H1 (cell line): ENCODE measurements around the gene TBC1D2B. TPM values are rescaled to one million over a fixed set of nuclear protein-coding genes. Genes with fewer than 3 reads are reported as not detected.

Source experiments
- BRCA1 ChIP-seq: IDR thresholded peaks from 2 replicates; pipeline ENCODE4 v1.6.1; 2012; ENCODE audit warnings: low read depth, low read length, improper control_type of control experiment
- MAFK ChIP-seq: IDR thresholded peaks from 2 replicates; pipeline ENCODE4 v1.6.1; 2012; ENCODE audit warnings: low read depth, mild to moderate bottlenecking, improper control_type of control experiment, low read length
- SAP30 ChIP-seq: fragments of 300-600 bp; sonication (generic); IDR thresholded peaks from 2 replicates; pipeline ENCODE4 v1.7.1; 2012; ENCODE audit warnings: low read length, moderate library complexity, mild to moderate bottlenecking, inconsistent platforms; ENCODE audit not compliant: insufficient read depth, insufficient replicate concordance
- TAF7 ChIP-seq: optimal IDR thresholded peaks from 2 replicates; pipeline ENCODE3; 2011; ENCODE audit warnings: low read depth, mild to moderate bottlenecking, inconsistent platforms, low read length, moderate library complexity, borderline replicate concordance
- USF2 ChIP-seq: IDR thresholded peaks from 2 replicates; pipeline ENCODE4 v1.6.1; 2011; ENCODE audit warnings: low read length, improper control_type of control experiment
- polyA plus RNA-seq, 7 experiments: library from polyadenylated mRNA; depleted of rRNA in 3 of 7; stranded (reverse) in 5 of 7; unstranded in 2 of 7; fragments of >200 nt in 5 of 7; fragments of 200-250 nt in 2 of 7; gene quantifications; 1 replicate in 5 of 7; 2 replicates in 1 of 7; 4 replicates in 1 of 7; pipeline versions ENCODE4 v1.2.1 to v1.2.3, GENCODE V29; 2011 to 2013; ENCODE audit warnings: missing spikeins in 2 of 7, mixed read lengths in 2 of 7
- total RNA-seq: library from RNA; stranded (reverse); fragmentation: NEBNext Ultra II Directional; extraction: Animal tissue kit (Norgen Biotek cat#: 25700); gene quantifications from 2 replicates; pipeline ENCODE4 v1.2.1, GENCODE V29; 2021

The TBC1D2B gene
- total and polyA plus RNA-seq, 2 of the 8 experiments (the other 6 are each of a cell fraction or from before 2014, with no cell fraction given): 11.9 to 19.5 TPM

DNA sequence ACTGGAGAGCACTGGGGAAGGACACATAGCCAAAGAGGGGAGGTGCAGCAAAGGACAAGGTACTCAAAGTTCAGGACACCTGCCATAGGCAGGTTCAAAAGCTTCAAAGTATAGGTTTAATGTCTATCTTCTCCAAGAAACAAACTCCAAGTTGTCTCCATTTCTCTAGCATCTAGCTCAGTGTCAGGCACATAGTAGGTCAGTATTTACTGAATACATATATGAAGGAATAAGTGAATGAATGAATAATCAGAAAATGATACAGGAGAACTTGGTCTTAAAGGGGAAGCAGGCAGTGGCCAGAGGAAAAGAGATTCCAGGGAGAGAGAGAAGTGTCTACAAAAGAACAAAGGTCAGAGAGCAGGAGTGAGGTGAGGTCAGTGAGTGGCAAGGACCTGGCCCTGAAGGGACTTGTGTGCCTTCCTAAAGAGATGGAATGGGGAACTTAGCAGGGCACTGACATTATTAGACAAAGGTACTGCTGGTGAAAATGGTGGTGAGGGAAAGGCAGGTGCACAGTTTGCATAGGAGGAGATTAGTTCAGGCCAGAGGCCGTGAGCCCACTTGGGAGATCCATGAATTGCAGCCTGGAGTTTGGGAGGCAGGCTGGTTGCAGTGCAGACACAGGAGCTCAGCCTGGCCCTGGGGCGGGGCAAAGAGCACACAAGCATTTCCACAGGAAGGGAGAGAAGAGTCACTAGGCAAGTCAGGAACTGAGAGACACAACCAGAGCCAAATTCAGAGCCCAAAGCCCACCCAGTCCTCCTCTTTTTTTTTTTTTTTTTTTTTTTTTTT lies 21.4 kb downstream of the TBC1D2B start (continued):
- no peak for TF ChIP-seq USF2
- no peak for TF ChIP-seq MAFK
- TF ChIP-seq SAP30: no peak
- TF ChIP-seq BRCA1: no peak
- no peak for TF ChIP-seq TAF7
